ENCODE results near the gene CENPS.
"Not testable (repeated sequence)": the region's sequence is repeated elsewhere in the genome, so short reads cannot be mapped to it uniquely, and the experiment has no call there.

CENPS gene

DNA sequence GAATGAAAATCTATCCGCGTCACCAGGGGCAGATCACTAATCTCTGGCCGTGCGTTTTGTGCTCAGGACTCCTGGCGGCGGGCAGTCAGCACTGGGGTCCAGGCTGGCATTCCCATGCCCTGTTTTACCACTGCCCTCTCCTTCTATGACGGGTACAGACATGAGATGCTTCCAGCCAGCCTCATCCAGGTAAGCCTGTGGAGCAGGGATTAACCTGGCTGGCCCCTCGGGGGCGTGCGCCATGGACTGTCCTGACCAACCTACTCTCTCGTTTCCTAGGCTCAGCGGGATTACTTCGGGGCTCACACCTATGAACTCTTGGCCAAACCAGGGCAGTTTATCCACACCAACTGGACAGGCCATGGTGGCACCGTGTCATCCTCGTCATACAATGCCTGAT lies 10.9 kb upstream of the CENPS start:
- no peak for DNase-seq (ENCODE audit: low read depth in 2 of 2)

GRCh38 chr1:10421637-10422036 lies 8.6 kb upstream of the CENPS start:
- DNase-seq (ENCODE audit: low read depth in 2 of 2): no peak

DNA sequence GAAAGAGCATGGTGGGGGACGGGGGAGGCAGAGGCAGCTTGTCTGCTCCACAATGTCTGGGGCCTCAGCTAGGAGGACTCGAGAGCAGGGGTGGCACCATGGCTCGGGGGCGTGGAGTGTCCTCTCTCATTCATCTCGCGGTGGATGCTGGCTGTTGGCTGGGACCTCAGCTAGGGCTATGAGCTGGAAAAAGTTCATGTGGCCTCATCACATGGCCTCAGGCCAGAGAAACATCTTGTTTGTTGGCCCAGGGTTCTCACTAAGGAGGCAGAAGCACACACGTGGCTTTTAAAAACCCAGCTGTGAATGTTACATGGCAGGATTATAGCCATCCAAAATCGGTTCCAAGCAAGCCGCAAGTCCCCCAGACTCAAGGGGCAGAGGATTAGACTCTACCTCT lies 6.2 kb upstream of the CENPS start:
- DNase-seq (ENCODE audit: low read depth in 2 of 2): no peak

GRCh38 chr1:10424651-10425050 lies 5.6 kb upstream of the CENPS start:
- no peak for DNase-seq (ENCODE audit: low read depth in 2 of 2)

- DNase-seq (ENCODE audit: low read depth in 2 of 2): not testable (repeated sequence)
Measured at GRCh38 chr1:10425826-10426534, 4.3 kb upstream of the CENPS start.

GRCh38 chr1:10426535-10426848 lies 3.7 kb upstream of the CENPS start:
- not testable (repeated sequence) for DNase-seq (ENCODE audit: low read depth in 2 of 2)

GRCh38 chr1:10428984-10429383 lies 1.2 kb upstream of the CENPS start:
- DNase-seq (ENCODE audit: low read depth in 2 of 2): no peak

DNA sequence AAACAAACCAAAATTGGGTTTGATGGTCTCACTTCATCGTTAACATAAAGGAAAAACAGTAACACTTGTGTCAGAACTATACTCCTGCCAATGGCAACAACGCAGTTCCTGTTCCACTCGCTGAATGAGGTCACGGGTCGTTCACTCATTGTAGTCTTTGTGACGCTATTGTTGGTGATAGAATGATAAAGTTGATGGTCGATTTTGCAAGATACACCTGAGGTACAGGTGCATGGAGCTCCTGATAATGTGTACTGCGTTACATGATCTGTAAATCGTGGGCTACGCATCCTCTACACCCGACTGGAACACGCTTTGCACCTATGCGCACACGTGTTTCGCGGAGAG lies 391 bp upstream of the CENPS start:
- no peak for DNase-seq (ENCODE audit: low read depth in 2 of 2)

DNA sequence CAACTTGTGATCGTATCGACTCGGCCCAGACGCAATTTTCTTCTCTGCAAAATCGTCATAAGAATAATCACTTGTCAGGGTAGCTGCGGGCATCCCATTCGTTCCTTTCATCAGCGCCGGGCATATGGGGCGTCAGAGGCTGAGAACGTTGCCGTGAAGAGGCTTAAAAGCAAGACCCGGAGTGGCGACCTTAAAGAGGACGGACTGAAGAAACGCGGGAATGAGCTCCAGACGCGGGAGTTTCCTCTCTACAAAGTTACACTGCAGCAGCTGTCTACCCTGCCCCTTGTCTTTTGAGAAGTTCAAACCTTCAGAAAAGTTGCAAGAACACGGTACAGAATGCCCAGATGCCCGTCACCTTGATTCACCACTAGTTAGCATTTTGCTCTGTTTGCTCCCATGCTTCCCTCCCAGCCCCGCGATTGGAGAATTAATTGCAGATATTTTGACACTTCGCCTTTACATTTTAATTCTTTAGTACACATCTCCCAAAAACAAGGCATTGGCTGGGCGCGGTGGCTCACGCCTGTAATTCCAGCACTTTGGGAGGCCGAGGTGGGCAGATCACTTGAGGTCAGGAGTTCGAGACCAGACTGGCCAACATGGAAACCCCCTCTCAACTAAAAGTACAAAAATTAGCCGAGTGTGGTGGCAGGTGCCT lies 967 bp downstream of the CENPS start:
- DNase-seq (ENCODE audit: low read depth in 2 of 2): no peak

DNA sequence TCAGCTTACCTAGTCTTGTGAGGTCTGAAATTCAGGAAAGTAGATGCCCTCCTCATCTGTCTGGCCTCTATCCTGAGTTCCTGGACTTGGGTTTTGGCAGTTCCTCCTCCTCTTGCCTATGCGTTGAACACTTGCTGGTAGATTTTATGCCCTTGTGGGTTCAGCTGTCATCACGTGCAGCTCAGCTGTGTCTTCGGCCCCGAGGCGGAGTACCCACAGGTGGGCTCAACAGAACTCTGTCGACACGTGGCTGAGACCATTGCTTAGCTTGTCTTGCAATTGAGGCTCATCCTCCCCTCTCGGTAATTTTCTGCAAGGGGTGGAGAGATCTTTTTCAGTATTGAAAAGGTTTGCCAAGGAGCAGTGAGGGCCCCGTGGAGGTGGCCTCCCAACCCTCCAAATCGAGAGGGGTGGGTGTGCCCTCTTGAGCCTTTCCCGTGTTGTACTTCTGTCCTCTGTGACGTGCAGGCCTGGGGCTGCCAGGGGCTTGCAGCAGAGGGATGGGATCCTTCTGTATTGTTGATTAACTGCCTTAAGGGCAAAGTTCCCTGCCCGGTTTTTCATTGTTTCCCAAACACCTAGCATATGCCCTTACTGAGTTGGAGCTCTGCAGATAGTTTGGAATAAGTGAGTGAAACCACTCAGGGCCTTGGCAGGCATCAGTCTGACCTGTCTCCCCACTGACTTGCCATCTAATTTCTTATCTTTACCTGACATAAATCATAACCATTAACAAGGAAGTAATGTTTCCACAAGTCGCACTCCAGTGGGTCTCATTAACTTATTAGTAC lies 2.9 kb downstream of the CENPS start:
- no peak for DNase-seq (ENCODE audit: low read depth in 2 of 2)

- no peak for DNase-seq (ENCODE audit: low read depth in 2 of 2)
Measured at GRCh38 chr1:10433790-10434189, 3.6 kb downstream of the CENPS start.

DNA sequence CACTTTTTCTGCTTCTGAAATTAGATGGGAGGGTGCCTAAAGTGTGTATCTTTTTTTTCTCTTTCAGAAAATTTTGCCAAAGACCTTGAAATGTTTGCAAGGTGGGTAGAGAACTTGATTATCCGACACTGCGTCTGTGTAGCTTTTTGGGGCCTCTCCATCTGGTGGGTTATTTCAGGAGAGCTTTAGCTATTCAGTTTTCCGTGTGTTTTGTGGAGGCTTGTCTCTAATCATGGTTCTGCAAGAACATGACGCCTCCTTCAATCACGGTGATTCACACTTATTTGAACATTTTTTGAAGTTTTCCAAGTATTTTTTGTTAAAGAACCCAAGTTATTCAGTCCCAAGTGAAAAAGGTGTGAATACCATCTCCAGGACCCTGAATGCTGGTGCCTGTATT lies 4.4 kb downstream of the CENPS start:
- DNase-seq (ENCODE audit: low read depth in 2 of 2): no peak

- no peak for DNase-seq (ENCODE audit: low read depth in 2 of 2)
Measured at GRCh38 chr1:10437052-10437451, 6.8 kb downstream of the CENPS start.

DNA sequence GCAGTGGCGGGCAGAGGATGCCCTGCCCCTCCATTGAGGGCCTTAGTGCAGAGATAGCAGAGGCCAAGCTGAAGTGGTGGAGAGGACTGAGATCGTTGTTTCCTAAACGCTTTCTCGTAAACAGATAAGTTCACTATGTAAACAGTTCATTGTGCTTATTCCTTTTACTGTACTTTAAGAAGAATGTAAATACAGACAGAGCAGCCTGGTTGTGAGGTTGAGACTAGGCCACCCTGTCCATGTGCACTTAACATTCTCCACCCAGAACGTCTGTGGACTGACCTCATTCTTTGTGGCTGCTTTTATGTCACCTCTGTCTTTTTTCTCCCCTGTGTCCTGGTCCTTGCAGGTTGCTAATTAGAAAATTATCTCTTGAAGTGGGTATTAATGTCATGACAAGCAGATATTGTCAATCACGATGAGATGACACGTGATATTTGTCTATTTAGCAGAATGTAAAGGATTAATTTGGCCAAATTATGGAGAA lies 8.5 kb downstream of the CENPS start:
- no peak for DNase-seq (ENCODE audit: low read depth in 2 of 2)

GRCh38 chr1:10440305-10440704 lies 10.1 kb downstream of the CENPS start:
- no peak for DNase-seq (ENCODE audit: low read depth in 2 of 2)

GRCh38 chr1:10440794-10441193 lies 10.6 kb downstream of the CENPS start:
- no peak for DNase-seq (ENCODE audit: low read depth in 2 of 2)

DNA sequence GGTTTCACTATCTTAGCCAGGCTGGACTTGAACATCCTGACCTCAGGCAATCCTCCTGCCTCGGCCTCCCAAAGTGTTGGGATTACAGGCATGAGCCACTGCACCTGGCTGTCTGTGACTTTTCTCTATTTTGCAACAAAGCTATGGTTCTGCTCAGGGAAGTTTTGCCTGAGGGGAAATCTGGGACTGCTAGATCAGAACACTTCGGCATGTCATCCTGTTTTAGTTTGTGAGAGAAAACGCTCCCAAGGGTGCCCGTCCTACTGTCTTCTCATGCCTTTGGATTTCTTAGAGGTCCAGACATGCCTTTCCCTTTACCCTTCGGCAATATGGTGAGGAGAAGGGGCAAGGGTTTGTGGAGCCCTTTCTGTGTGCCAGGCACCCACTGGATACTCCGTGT lies 14.0 kb downstream of the CENPS start:
- DNase-seq (ENCODE audit: low read depth in 2 of 2): no peak

DNA sequence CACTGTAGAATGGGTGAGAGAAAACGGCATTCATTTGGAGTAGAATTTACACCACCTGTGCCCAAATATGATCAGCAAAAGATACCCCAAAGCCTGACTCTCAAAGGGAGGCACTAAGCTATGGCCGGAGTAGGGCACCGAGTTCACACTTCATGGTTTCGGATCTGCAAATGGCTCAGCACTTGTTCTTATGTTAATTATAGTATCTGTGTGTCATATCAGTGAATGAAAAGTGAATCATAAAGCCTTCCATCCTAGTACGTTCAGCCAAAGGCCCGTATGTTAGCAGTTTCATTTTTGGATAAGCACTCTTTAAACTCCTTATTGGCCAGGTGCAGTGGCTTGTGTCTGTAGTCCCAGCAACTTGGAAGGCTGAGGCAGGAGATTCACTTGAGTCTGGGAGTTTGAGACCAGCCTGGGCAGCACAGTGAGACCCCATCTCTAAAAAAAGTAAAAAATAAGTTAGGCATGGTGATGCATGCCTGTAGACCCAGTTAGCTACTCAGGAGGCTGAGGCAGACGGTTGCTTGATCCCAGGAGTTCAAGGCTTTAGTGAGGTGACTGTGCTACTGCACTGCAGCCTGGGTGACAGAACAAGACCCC lies 14.7 kb downstream of the CENPS start:
- DNase-seq (ENCODE audit: low read depth in 2 of 2): no peak

DNA sequence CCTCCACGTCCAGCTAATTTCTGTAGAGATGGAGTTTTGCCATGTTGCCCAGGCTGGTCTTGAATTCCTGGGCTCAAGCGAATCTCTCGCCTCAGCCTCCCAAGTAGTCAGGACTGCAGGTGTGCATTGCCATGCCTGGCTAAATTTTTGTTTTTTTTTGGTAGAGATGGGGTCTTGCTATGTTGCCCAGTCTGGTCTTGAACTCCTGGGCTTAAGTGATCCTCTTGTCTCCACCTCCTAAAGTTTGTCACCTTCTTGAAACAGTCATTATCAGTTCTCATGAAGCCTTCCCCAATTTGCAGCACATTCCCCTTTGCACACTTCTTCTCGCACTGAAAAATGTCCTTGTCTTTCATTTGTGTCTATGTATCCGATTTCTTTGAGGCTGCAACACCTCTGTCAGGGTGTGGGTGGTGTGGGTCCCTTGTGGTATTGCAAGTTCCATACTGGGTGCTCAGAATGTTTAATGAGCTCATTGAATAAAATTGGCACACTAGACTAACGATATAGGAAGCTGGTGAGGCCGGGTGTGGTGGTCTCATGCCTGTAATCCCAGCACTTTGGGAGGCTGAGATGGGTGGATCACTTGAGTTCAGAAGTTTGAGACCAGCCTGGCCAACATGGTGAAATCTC lies 16.7 kb downstream of the CENPS start:
- DNase-seq (ENCODE audit: low read depth in 2 of 2): no peak

DNA sequence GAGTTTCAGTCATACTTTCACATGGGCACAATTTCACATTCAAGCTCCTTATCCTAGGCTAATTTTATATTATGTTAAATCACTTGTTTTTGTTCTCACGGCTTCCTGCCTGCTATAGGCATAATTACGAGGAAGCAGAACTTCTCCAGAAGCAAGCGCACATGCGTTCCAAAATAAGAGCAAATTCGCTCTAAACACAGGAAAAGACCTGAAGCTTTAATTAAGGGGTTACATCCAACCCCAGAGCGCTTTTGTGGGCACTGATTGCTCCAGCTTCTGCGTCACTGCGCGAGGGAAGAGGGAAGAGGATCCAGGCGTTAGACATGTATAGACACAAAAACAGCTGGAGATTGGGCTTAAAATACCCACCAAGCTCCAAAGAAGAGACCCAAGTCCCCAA lies 19.5 kb downstream of the CENPS start, which contains the start of gene CORT:
CORT (plus strand) TSS at position 281 of the 400 bp plus-strand sequence. CDS start 193 bp downstream, outside the sequence.
- no peak for DNase-seq (ENCODE audit: low read depth in 2 of 2)

DNA sequence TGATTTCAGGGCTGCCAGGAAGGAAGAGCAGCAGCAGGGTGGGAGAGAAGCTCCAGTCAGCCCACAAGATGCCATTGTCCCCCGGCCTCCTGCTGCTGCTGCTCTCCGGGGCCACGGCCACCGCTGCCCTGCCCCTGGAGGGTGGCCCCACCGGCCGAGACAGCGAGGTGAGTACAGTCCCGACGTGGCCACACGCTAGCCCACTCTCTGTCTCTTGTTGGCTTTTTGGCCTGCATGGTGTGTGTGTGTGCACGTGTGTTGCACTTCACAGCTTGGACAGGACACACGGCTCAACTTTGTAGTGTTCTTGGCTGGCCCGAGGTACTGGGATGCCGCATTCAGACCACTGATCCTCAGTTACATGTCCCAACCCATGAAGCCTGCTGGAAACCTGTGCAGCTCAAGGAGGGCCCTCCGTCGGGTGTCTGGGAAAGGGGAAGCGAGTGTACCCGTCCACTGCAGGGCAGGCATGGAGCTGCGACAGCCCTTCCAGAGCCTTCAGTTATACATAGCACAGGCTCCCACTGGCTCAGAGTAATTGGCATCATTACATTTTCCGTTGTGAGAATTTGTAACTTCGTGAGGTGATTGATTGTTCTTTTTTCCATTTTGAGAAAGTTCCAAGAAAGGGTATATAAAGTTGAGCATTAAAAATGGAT lies 20.1 kb downstream of the CENPS start:
- no peak for DNase-seq (ENCODE audit: low read depth in 2 of 2)

All from stimulated activated CD8-positive, alpha-beta memory T cell treated with anti-CD3 and anti-CD28 coated beads, Interleukin-15, amount 100 ng/mL, for 4 hours (primary cell).